ENCODE data around the gene TK2. TPM values are rescaled to one million over a fixed set of nuclear protein-coding genes. Genes with fewer than 3 reads are reported as not detected.

The TK2 gene
- total and polyA plus RNA-seq, 2 donors (not counting 1 experiment from before 2014, with no cell fraction given) = 34.8 to 73.7 TPM

DNA sequence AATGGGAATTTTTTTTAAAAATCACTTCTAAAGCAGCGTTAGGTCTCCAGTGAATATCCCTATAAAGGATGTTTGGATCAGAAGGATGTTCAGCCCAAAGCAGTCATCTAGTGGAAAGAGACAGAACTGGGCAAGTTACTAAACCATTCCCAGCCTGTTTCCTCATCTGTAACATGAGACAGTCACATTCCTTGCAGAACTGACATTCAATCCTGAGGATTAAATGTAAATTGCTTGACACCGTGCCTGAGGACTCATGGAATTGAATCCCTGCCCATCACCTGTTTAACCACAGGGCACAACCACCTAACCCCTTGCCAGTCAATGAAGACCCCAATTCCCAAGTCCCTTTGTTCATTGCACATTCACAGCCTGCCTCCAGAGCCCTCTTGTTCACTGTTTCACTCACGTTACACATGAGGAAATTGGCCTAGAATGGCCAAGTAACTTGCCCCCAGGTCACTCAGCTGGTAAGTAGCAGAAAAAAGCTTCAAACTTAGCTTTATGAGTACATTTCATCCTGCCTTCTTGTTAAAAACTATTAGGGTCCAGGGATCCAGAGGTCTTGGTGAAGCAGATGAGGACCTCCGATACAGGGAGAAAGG, 30.8 kb upstream of the TK2 start:
- TF ChIP-seq, protein P1, sequence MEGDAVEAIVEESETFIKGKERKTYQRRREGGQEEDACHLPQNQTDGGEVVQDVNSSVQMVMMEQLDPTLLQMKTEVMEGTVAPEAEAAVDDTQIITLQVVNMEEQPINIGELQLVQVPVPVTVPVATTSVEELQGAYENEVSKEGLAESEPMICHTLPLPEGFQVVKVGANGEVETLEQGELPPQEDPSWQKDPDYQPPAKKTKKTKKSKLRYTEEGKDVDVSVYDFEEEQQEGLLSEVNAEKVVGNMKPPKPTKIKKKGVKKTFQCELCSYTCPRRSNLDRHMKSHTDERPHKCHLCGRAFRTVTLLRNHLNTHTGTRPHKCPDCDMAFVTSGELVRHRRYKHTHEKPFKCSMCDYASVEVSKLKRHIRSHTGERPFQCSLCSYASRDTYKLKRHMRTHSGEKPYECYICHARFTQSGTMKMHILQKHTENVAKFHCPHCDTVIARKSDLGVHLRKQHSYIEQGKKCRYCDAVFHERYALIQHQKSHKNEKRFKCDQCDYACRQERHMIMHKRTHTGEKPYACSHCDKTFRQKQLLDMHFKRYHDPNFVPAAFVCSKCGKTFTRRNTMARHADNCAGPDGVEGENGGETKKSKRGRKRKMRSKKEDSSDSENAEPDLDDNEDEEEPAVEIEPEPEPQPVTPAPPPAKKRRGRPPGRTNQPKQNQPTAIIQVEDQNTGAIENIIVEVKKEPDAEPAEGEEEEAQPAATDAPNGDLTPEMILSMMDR (conservative IDR thresholded peaks at IDR 0.05 in 1 of 2, IDR thresholded peaks at IDR 0.05 in 1 of 2; ENCODE audit: low read depth in 1 of 2, low read length in 2 of 2) = peak in 1 of 2 donors; percentile 52
- no peak for TF ChIP-seq EZH2 (IDR thresholded peaks at IDR 0.05; ENCODE audit: low read length, missing control alignments)
- Histone ChIP-seq H3K27ac (ENCODE audit: insufficient read depth, low read length) (no peak overlapping the region), H3K4me3 (replicated peaks in 1 of 4; ENCODE audit: control extremely low read depth in 1 of 4, insufficient read depth in 1 of 4, low read depth in 3 of 4, low read length in 4 of 4) (no peak overlapping the region), H2AFZ (ENCODE audit: low read length) (no peak overlapping the region), H3K9me3 (ENCODE audit: control insufficient read depth, insufficient read depth, low read depth, low read length) (no peaks in the 10 kb centered on the region), H3K9ac (ENCODE audit: insufficient read depth, low read length) (no peak overlapping the region), H3K79me2 (ENCODE audit: control insufficient read depth, insufficient read depth, low read length) (no peaks in the 10 kb centered on the region), H3K4me1 (ENCODE audit: control insufficient read depth, extremely low read depth, insufficient read depth, low read length) (peaks cover 14% of the 10 kb centered on the region), H4K20me1 (ENCODE audit: control insufficient read depth, extremely low read depth, insufficient read depth, low read length) (no peaks in the 10 kb centered on the region), H3K27me3 (ENCODE audit: control insufficient read depth, insufficient read depth, low read length) (peaks cover 20% of the 10 kb centered on the region), H3K36me3 (ENCODE audit: control insufficient read depth, insufficient read depth, low read length) (no peaks in the 10 kb centered on the region), H3K4me2 (ENCODE audit: extremely low read depth, insufficient read depth, low read length) (peak overlapping the region; percentile 51)
- DNase-seq (ENCODE audit: low read depth in 2 of 2) = peak; percentile 85 to 88

DNA sequence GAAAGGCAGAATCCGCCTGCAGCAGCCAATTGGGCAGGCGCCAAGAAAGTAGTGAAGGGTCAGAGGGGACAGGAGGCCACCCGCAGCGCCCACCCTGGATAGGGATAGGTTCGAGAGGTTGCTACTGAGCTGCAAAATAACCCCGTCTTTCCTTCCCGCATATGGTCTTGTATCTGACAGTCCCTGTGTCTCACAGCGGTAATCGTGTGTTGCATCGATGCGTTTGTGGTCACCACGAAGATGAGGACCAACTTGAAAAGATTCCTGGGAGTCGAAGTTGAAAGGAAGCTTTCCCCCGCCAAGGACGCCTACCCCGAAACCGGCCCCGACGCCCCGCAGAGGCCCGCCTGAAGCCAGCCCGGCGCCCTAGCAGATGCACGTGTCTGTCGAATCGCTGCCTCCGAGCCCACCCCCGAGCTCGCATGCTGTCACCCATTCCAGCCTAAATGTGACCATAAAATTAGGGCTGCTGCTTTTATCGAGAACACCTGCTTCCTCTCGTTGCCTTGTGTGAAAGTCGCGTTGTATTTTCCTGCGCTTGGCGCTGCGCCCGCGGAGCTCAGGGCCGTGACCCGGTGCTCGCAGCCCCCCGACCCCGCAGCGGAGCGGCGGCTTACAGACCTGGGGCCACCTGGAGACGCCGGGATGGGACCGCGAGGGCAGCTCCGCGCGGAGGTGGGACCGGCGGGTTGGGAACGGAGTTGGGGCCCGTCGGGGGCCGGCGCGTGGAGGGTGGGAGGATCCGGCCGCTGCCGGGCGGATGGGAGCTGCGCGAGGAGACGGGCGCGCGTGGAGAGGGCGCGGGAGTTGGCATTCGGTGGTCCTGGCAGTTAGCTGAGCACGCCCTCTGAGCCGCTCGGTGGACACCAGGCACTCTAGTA, 29.0 kb upstream of the TK2 start, which contains the start of gene CMTM2:
Gene CMTM2, plus strand, starts transcription at position 813 of the 881 bp plus-strand sequence. CDS start 145 bp downstream, outside the sequence.
- no peak within 1 kb of the TSS for H2AFZ ChIP-seq (ENCODE audit: low read length)
- no peak within 1 kb of the TSS for H3K27ac ChIP-seq (ENCODE audit: insufficient read depth, low read length)
- H3K36me3 ChIP-seq (ENCODE audit: control insufficient read depth, insufficient read depth, low read length) = no peaks in the 10 kb centered on the region
- H3K9ac ChIP-seq (ENCODE audit: insufficient read depth, low read length) = no peak within 1 kb of the TSS
- peak within 1 kb of the TSS in 1 of 4 experiments; percentile 4 for H3K4me3 ChIP-seq (replicated peaks in 1 of 4; ENCODE audit: control extremely low read depth in 1 of 4, insufficient read depth in 1 of 4, low read depth in 3 of 4, low read length in 4 of 4)
- H3K27me3 ChIP-seq (ENCODE audit: control insufficient read depth, insufficient read depth, low read length) = peaks cover 20% of the 10 kb centered on the region
- no peaks in the 10 kb centered on the region for H3K9me3 ChIP-seq (ENCODE audit: control insufficient read depth, insufficient read depth, low read depth, low read length)
- no peaks in the 10 kb centered on the region for H3K79me2 ChIP-seq (ENCODE audit: control insufficient read depth, insufficient read depth, low read length)
- peaks cover 14% of the 10 kb centered on the region for H3K4me1 ChIP-seq (ENCODE audit: control insufficient read depth, extremely low read depth, insufficient read depth, low read length)
- peak; percentile 18 to 28 for DNase-seq (ENCODE audit: low read depth in 2 of 2)
- H4K20me1 ChIP-seq (ENCODE audit: control insufficient read depth, extremely low read depth, insufficient read depth, low read length) = no peaks in the 10 kb centered on the region
- peak; percentile 36 for TF ChIP-seq EZH2 (IDR thresholded peaks at IDR 0.05; ENCODE audit: low read length, missing control alignments)
- TF ChIP-seq, protein P1 (conservative IDR thresholded peaks at IDR 0.05 in 1 of 2, IDR thresholded peaks at IDR 0.05 in 1 of 2; ENCODE audit: low read depth in 1 of 2, low read length in 2 of 2) = no peak
- peak within 1 kb of the TSS; percentile 40 for H3K4me2 ChIP-seq (ENCODE audit: extremely low read depth, insufficient read depth, low read length)

DNA sequence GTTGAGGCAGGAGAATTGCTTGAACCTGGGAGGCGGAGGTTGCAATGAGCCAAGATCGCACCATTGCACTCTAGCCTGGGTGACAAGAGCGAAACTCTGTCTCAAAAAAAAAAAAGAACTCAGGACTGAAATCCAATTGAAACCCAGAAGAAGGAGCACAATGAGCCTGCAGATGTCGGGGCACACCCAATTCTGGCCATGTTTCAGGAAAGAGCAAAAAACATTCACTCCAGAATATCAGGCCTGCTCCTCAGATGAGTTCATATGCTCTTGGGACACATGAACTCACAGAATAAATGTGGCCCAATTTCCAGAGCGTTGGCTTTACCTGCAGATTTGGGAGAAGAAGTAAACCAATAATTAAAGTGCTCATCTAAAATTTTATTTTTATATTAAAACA, 26.4 kb upstream of the TK2 start:
- Histone ChIP-seq H3K27me3 (ENCODE audit: control insufficient read depth, insufficient read depth, low read length) (peaks cover 20% of the 10 kb centered on the region), H3K9me3 (ENCODE audit: control insufficient read depth, insufficient read depth, low read depth, low read length) (no peaks in the 10 kb centered on the region), H3K27ac (ENCODE audit: insufficient read depth, low read length) (no peak overlapping the region), H3K4me3 (replicated peaks in 1 of 4; ENCODE audit: control extremely low read depth in 1 of 4, insufficient read depth in 1 of 4, low read depth in 3 of 4, low read length in 4 of 4) (no peak overlapping the region), H3K4me1 (ENCODE audit: control insufficient read depth, extremely low read depth, insufficient read depth, low read length) (peaks cover 12% of the 10 kb centered on the region), H3K36me3 (ENCODE audit: control insufficient read depth, insufficient read depth, low read length) (no peaks in the 10 kb centered on the region), H4K20me1 (ENCODE audit: control insufficient read depth, extremely low read depth, insufficient read depth, low read length) (no peaks in the 10 kb centered on the region), H3K79me2 (ENCODE audit: control insufficient read depth, insufficient read depth, low read length) (no peaks in the 10 kb centered on the region), H3K4me2 (ENCODE audit: extremely low read depth, insufficient read depth, low read length) (no peak overlapping the region), H3K9ac (ENCODE audit: insufficient read depth, low read length) (no peak overlapping the region), H2AFZ (ENCODE audit: low read length) (no peak overlapping the region)
- no peak for TF ChIP-seq EZH2 (IDR thresholded peaks at IDR 0.05; ENCODE audit: low read length, missing control alignments)
- TF ChIP-seq, protein P1 (conservative IDR thresholded peaks at IDR 0.05 in 1 of 2, IDR thresholded peaks at IDR 0.05 in 1 of 2; ENCODE audit: low read depth in 1 of 2, low read length in 2 of 2) = no peak
- no peak for DNase-seq (ENCODE audit: low read depth in 2 of 2)

Data from fibroblast of lung (primary cell).